Left ventricle myocardium inferior (tissue), 1 donor: ENCODE results near the gene GNB3. TPM values are rescaled to one million over a fixed set of nuclear protein-coding genes. Genes with fewer than 3 reads are reported as not detected.

ENCODE experiments used
- DNase-seq: peaks from one replicate; pipeline ENCODE4 v3.0.0-alpha.2; 2020
- H3K27ac ChIP-seq: fragments of 200-600 bp; replicated peaks from 2 replicates; pipeline ENCODE4 v1.8.0; 2021
- H3K27me3 ChIP-seq: fragments of 200-600 bp; 2 replicates; pipeline ENCODE4 v1.8.0; 2021; ENCODE audit warnings: low read depth
- H3K36me3 ChIP-seq: fragments of 200-600 bp; 2 replicates; pipeline ENCODE4 v1.8.0; 2021
- H3K4me1 ChIP-seq: fragments of 200-600 bp; 2 replicates; pipeline ENCODE4 v1.8.0; 2021
- H3K4me3 ChIP-seq: fragments of 200-600 bp; 2 replicates; pipeline ENCODE4 v1.8.0; 2021; ENCODE audit warnings: mild to moderate bottlenecking, moderate library complexity
- H3K9me3 ChIP-seq: fragments of 200-600 bp; replicated peaks from 2 replicates; pipeline ENCODE4 v1.8.0; 2021
- CTCF ChIP-seq: fragments of 200-600 bp; IDR thresholded peaks from 2 replicates; pipeline ENCODE4 v1.8.0; 2021; ENCODE audit warnings: antibody characterized with exemption, mild to moderate bottlenecking, borderline replicate concordance
- intact Hi-C: fragments of 100-400 bp; cut with micrococcal nuclease; formaldehyde crosslinking; loops from one replicate; pipeline ENCODE4 v1.11.0; 2022
- total RNA-seq: library from RNA; stranded (reverse); fragmentation: NEBNext Ultra II Directional; extraction: Animal tissue kit (Norgen Biotek cat#: 25700); gene quantifications from one replicate; pipeline ENCODE4 v1.2.1, GENCODE V29; 2021
- donor health status: DM: no; HTN: yes; CAD: no; lungs with severe emphysema.

Gene GNB3
- total RNA-seq, 1 donor from 2014 or later = 7.5 TPM

GRCh38 chr12:6827982-6828780 lies 12.5 kb upstream of the GNB3 start, which contains the start of gene P3H3:
TSS of gene P3H3 (plus strand) at chr12:6828407. CDS start at chr12:6828441, 34 bp downstream.
- Histone ChIP-seq H3K9me3 (no peaks in the 10 kb centered on the region), H3K36me3 (peaks cover 13% of the 10 kb centered on the region), H3K27ac (peak within 1 kb of the TSS; percentile 87), H3K4me1 (peaks cover 46% of the 10 kb centered on the region), H3K27me3 (peaks cover 6% of the 10 kb centered on the region), H3K4me3 (peak within 1 kb of the TSS; percentile 92)
- no peak for TF ChIP-seq CTCF
- peak; percentile 45 for DNase-seq
- intact Hi-C loops = loop anchor here (5.0 kb wide), 1 partner anchor 81 kb away; no protein-coding TSS in a partner anchor

DNA sequence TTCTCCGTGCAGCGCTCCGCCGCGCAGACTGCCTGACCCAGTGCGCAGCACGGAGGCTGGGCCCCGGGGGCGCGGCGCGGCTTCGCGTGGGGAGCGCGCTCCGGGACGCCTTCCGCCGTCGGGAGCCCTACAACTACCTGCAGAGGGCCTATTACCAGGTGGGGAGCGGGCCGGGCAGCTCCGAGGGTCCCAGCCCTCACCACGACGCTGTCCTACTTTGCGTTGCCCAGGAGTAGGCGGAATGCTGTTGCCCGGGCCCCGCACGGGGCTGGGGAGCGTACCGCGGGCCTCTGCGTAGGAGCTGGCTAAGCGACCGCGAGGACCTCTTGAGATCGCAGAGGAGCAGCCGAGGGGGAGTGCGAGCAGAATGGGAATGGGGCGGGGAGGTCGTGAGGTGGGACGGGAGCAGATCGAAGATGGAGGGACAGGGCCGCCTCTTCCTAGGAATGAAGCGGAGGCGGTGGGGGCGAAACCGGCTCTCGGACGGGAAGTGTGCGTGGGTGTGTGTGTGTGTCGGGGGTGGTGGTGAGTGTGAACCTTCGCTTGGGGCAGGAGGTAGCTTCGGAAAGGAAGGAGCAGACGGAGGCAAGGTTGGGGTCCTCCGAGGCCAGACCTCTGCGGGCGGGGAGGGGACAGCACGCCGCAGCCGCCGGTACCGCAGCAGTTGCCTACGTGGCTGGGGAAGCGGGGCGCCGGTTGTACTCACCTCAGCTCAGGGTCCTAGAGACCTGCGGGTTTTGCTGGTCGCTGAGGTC lies 11.8 kb upstream of the GNB3 start:
- TF ChIP-seq CTCF = no peak
- DNase-seq = peak; percentile 50

GRCh38 chr12:6829536-6830220 lies 11.0 kb upstream of the GNB3 start:
- intact Hi-C loops = loop anchor here (5.0 kb wide), 1 partner anchor 82 kb away; no protein-coding TSS in a partner anchor
- H3K4me1 ChIP-seq = peaks cover 52% of the 10 kb centered on the region
- peak overlapping the region; percentile 92 for H3K4me3 ChIP-seq
- H3K27me3 ChIP-seq = peaks cover 5% of the 10 kb centered on the region
- no peak for DNase-seq
- TF ChIP-seq CTCF = peak; percentile 18
- H3K36me3 ChIP-seq = peaks cover 19% of the 10 kb centered on the region
- no peaks in the 10 kb centered on the region for H3K9me3 ChIP-seq
- peak overlapping the region; percentile 87 for H3K27ac ChIP-seq

More for the DNA sequence above, 11.8 kb upstream of the GNB3 start:
- peak overlapping the region; percentile 87 for H3K27ac ChIP-seq
- peaks cover 18% of the 10 kb centered on the region for H3K36me3 ChIP-seq
- peaks cover 5% of the 10 kb centered on the region for H3K27me3 ChIP-seq
- intact Hi-C loops = loop anchor here (5.0 kb wide), 1 partner anchor 82 kb away; no protein-coding TSS in a partner anchor
- H3K4me3 ChIP-seq = peak overlapping the region; percentile 92
- no peaks in the 10 kb centered on the region for H3K9me3 ChIP-seq
- peaks cover 46% of the 10 kb centered on the region for H3K4me1 ChIP-seq

GRCh38 chr12:6830286-6830890 lies 10.3 kb upstream of the GNB3 start:
- H3K4me3 ChIP-seq = no peak overlapping the region
- H3K36me3 ChIP-seq = peaks cover 19% of the 10 kb centered on the region
- peak overlapping the region; percentile 27 for H3K27ac ChIP-seq
- no peak for TF ChIP-seq CTCF
- no peaks in the 10 kb centered on the region for H3K9me3 ChIP-seq
- peaks cover 56% of the 10 kb centered on the region for H3K4me1 ChIP-seq
- intact Hi-C loops = no loop called here
- no peak for DNase-seq
- peaks cover 5% of the 10 kb centered on the region for H3K27me3 ChIP-seq

GRCh38 chr12:6830999-6831398 lies 9.7 kb upstream of the GNB3 start:
- Histone ChIP-seq H3K36me3 (peaks cover 19% of the 10 kb centered on the region), H3K4me3 (no peak overlapping the region), H3K27ac (no peak overlapping the region), H3K4me1 (peaks cover 56% of the 10 kb centered on the region), H3K27me3 (peaks cover 5% of the 10 kb centered on the region), H3K9me3 (no peaks in the 10 kb centered on the region)
- no peak for TF ChIP-seq CTCF
- no peak for DNase-seq
- intact Hi-C loops = no loop called here
